Endodermal cell (in vitro differentiated cells): ENCODE measurements around the gene GPATCH8. TPM values are rescaled to one million over a fixed set of nuclear protein-coding genes. Genes with fewer than 3 reads are reported as not detected.

Experiments
- DNase-seq: peaks from one replicate; pipeline ENCODE4 v3.0.0-alpha.2; 2017
- H3K27ac ChIP-seq: 2 replicates; pipeline ENCODE4 v1.5.1; 2013; ENCODE audit warnings: mild to moderate bottlenecking, low read depth, low read length, moderate library complexity
- H3K27me3 ChIP-seq: 2 replicates; pipeline ENCODE4 v1.6.1; 2013; ENCODE audit warnings: mild to moderate bottlenecking, low read length, moderate library complexity; ENCODE audit not compliant: insufficient read depth, control insufficient read depth, poor library complexity, severe bottlenecking
- H3K36me3 ChIP-seq: 2 replicates; pipeline ENCODE4 v1.7.0; 2013; ENCODE audit warnings: mild to moderate bottlenecking, low read length, moderate library complexity; ENCODE audit not compliant: control insufficient read depth, insufficient read depth
- H3K4me1 ChIP-seq: one replicate; pipeline ENCODE4 v1.7.0; 2013; ENCODE audit warnings: low read length; ENCODE audit not compliant: control insufficient read depth, insufficient read depth
- H3K4me3 ChIP-seq: 2 replicates; pipeline ENCODE4 v1.5.1; 2013; ENCODE audit warnings: mild to moderate bottlenecking, low read length, moderate library complexity
- H3K9ac ChIP-seq: 2 replicates; pipeline ENCODE4 v1.6.1; 2013; ENCODE audit warnings: mild to moderate bottlenecking, low read length, moderate library complexity; ENCODE audit not compliant: poor library complexity, severe bottlenecking; ENCODE audit errors: extremely low read depth
- H3K9me3 ChIP-seq: 2 replicates; pipeline ENCODE4 v1.6.1; 2013; ENCODE audit warnings: mild to moderate bottlenecking, low read length, moderate library complexity; ENCODE audit not compliant: control insufficient read depth
- H3K27ac Mint-ChIP-seq: 2 replicates; pipeline ENCODE4 v1.8.0; 2020; ENCODE audit warnings: mixed read lengths
- H3K27me3 Mint-ChIP-seq: 2 replicates; pipeline ENCODE4 v1.8.0; 2021; ENCODE audit warnings: mild to moderate bottlenecking, mixed read lengths; ENCODE audit not compliant: insufficient read depth
- H3K36me3 Mint-ChIP-seq: 2 replicates; pipeline ENCODE4 v1.8.0; 2020; ENCODE audit warnings: low read depth, mixed read lengths
- H3K4me1 Mint-ChIP-seq: 2 replicates; pipeline ENCODE4 v1.8.0; 2020; ENCODE audit warnings: mixed read lengths
- H3K4me3 Mint-ChIP-seq: 2 replicates; pipeline ENCODE4 v1.8.0; 2020; ENCODE audit warnings: mild to moderate bottlenecking, moderate library complexity, mixed read lengths
- H3K9me3 Mint-ChIP-seq: 2 replicates; pipeline ENCODE4 v1.8.0; 2020; ENCODE audit warnings: mild to moderate bottlenecking, mixed read lengths
- WGBS, 2 experiments: methylation state at CpG; one replicate each; pipeline versions ENCODE4 v1.1.5 to v1.1.7; 2013; ENCODE audit warnings: missing lambda C conversion rate in 2 of 2, mixed read lengths in 1 of 2; ENCODE audit not compliant: insufficient coverage in 1 of 2, insufficient read length in 1 of 2; 5-methylcytosine and 5-hydroxymethylcytosine counted together
- long read RNA-seq, 4 experiments: library from polyadenylated mRNA in 2 of 4; library from RNA in 1 of 4; library from capped mRNA in 1 of 4; stranded (forward) in 3 of 4; unstranded in 1 of 4; transcript quantifications; one replicate each; pipeline ENCODE4 v2.0.0, GENCODE V29; 2020 to 2021; ENCODE audit warnings: inconsistent platforms in 1 of 4
- polyA plus RNA-seq, 2 experiments: library from polyadenylated mRNA; stranded (reverse); fragments of 50-300 nt; gene quantifications; one replicate each; pipeline ENCODE4 v1.2.3, GENCODE V29; 2013
- total RNA-seq, 2 donors: library from RNA; stranded (reverse); fragmentation: NEBNext Ultra II Directional in 1 of 2; extraction: Animal tissue kit (Norgen Biotek cat#: 25700) in 1 of 2; gene quantifications; 2 replicates in 1 of 2; 3 replicates in 1 of 2; pipeline ENCODE4 v1.2.1, GENCODE V29; 2021
- TF ChIP-seq, protein P1 (sequence below): fragments of 200-600 bp; sonication (generic); conservative IDR thresholded peaks from 2 replicates; pipeline ENCODE4 v1.5.0; 2021; ENCODE audit warnings: antibody characterized with exemption, mild to moderate bottlenecking

GPATCH8 gene
- 10 to 100 TPM; 49.9 to 55.2 TPM for total RNA-seq
- polyA plus RNA-seq (2013, experiment 1 of 2): 33.0 TPM
- polyA plus RNA-seq (2013, experiment 2 of 2): 31.2 TPM
- long read RNA-seq, experiment 1, partial matches to known transcripts: 0 of 15 reads
- long read RNA-seq, experiment 1, other reads (novel, unspliced or antisense): 15 of 15 reads
- long read RNA-seq, experiment 2, full-length matches to known transcripts: 22 of 56 reads
- long read RNA-seq, experiment 2, partial matches to known transcripts: 2 of 56 reads
- long read RNA-seq, experiment 2, other reads (novel, unspliced or antisense): 32 of 56 reads
- long read RNA-seq, experiment 3, full-length matches to known transcripts: 67 of 106 reads
- long read RNA-seq, experiment 3, partial matches to known transcripts: 7 of 106 reads
- long read RNA-seq, experiment 3, other reads (novel, unspliced or antisense): 32 of 106 reads
- long read RNA-seq, experiment 4, full-length matches to known transcripts: 34 of 51 reads
- long read RNA-seq, experiment 4, partial matches to known transcripts: 2 of 51 reads
- long read RNA-seq, experiment 4, other reads (novel, unspliced or antisense): 15 of 51 reads

DNA sequence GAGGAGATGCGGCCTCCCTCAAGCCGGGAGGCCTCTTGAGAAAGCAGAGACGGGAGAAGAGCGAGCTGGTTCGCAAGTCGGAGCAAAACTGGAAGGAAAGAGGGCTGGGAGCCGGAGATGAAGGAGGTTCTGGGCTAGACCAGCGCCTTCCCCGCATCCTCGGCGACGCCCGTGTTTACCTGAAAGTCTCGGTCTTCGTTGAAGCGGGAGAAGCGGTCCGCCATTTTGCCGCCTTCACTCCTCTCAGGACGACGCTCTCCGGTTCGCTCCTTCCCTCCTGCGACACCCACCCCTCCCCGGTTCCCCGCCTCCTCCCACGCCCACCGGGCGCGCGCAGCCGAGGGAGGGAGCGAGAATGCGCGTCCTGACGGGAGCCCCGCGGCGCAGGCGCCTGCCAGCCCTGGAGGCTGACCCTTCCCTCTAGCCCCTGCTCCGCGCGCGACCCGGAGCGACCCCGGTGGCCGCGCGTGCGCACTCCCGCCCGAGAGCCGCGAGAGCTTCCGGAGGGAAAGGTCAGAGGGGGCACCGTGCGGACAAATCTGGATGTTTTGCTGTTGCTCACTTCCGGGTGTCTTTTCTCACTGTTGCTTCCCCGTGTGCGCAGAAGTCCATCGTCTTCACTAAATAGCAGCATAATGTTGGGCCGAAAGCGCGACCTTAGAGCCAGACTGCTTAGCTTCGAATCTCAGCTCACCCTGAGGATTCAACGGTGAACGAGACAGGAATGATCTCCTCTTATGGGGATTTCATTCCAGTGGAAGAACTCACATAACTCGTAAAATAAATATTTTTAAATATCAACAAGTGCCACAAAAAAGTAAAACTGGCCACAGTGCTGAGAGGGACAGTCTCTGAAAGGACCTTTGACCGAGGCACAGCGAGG, at the start of gene GPATCH8:
Gene GPATCH8, minus strand, starts transcription at position 260 of the 883 bp plus-strand sequence. Its CDS starts 36 bp downstream, at position 224.
- Histone ChIP-seq H3K27ac (peak within 1 kb of the TSS; percentile 95), H3K4me3 (peak within 1 kb of the TSS; percentile 96), H3K4me1 (peaks cover 4% of the 10 kb centered on the region), H3K36me3 (peaks cover 5% of the 10 kb centered on the region), H3K27me3 (peaks cover 6% of the 10 kb centered on the region), H3K9me3 (no peaks in the 10 kb centered on the region), H3K9ac (peak within 1 kb of the TSS; percentile 98)
- TF ChIP-seq, protein P1, sequence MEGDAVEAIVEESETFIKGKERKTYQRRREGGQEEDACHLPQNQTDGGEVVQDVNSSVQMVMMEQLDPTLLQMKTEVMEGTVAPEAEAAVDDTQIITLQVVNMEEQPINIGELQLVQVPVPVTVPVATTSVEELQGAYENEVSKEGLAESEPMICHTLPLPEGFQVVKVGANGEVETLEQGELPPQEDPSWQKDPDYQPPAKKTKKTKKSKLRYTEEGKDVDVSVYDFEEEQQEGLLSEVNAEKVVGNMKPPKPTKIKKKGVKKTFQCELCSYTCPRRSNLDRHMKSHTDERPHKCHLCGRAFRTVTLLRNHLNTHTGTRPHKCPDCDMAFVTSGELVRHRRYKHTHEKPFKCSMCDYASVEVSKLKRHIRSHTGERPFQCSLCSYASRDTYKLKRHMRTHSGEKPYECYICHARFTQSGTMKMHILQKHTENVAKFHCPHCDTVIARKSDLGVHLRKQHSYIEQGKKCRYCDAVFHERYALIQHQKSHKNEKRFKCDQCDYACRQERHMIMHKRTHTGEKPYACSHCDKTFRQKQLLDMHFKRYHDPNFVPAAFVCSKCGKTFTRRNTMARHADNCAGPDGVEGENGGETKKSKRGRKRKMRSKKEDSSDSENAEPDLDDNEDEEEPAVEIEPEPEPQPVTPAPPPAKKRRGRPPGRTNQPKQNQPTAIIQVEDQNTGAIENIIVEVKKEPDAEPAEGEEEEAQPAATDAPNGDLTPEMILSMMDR: no peak
- peaks cover 11% of the 10 kb centered on the region for H3K4me1 Mint-ChIP-seq
- peak within 1 kb of the TSS; percentile 99 for H3K27ac Mint-ChIP-seq
- peak; percentile 100 for DNase-seq
- no peaks in the 10 kb centered on the region for H3K9me3 Mint-ChIP-seq
- WGBS, 2 experiments: 4 to 6% methylated on average over 37 to 71 of the region's 71 CpGs
- H3K4me3 Mint-ChIP-seq: peak within 1 kb of the TSS; percentile 99
- peaks cover 21% of the 10 kb centered on the region for H3K27me3 Mint-ChIP-seq
- no peaks in the 10 kb centered on the region for H3K36me3 Mint-ChIP-seq

DNA sequence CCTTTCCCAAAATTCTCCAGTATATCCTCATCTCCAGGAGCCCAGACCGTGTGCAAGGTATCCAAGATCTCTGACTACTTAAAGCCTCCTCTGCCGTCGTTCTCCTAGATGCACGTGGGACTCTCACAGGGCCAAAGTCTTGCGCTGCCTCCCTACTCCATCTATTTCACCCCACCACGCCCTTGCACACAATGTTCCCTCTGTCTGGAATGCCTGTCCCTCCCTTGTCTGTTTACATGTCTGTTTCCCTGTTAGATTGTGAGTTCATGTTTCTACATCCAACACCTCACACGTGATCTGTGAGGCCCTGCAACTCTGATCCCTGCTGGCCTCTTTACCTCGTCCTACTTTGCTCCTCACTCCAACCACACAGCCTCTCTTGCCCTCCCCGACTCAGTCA, 49.2 kb upstream of the GPATCH8 start:
- DNase-seq: no peak
- H3K27me3 ChIP-seq: no peaks in the 10 kb centered on the region
- H3K4me1 ChIP-seq: peaks cover 18% of the 10 kb centered on the region
- H3K27ac ChIP-seq: no peak overlapping the region
- Mint-ChIP-seq H3K9me3 (no peaks in the 10 kb centered on the region), H3K27ac (no peak overlapping the region), H3K36me3 (no peaks in the 10 kb centered on the region), H3K27me3 (peaks cover 50% of the 10 kb centered on the region), H3K4me3 (no peak overlapping the region), H3K4me1 (peaks cover 36% of the 10 kb centered on the region)
- H3K36me3 ChIP-seq: no peaks in the 10 kb centered on the region
- H3K9ac ChIP-seq: no peak overlapping the region
- no peak overlapping the region for H3K4me3 ChIP-seq
- no peaks in the 10 kb centered on the region for H3K9me3 ChIP-seq
- TF ChIP-seq, protein P1: no peak
- 87 to 89% methylated on average over 9 of the region's 9 CpGs for WGBS, 2 experiments

DNA sequence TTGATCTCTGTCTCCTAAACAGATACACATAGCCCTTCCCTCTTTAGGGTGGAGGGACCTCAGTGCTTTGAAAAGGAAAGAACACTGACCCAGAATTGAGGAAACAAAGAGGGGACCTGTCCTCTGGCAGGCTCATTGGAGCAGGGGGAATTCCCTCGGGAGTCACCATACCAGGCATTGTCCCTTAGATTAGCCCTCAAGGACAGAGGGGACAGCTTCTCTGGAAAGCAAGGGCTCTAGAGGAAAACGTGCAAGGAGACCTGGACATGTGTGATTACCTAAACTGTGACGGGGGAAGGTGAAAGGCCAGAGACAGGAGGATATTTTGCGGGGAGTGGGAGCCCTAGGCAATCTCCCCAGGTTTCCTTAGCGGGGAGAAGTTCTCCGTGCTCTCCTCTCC, 46.5 kb upstream of the GPATCH8 start:
- WGBS, 2 experiments: 40 to 70% methylated on average over 1 to 6 of the region's 6 CpGs
- Histone ChIP-seq H3K9ac (no peak overlapping the region), H3K9me3 (no peaks in the 10 kb centered on the region), H3K27ac (no peak overlapping the region), H3K4me1 (peaks cover 20% of the 10 kb centered on the region), H3K36me3 (no peaks in the 10 kb centered on the region), H3K27me3 (peaks cover 5% of the 10 kb centered on the region), H3K4me3 (no peak overlapping the region)
- peak; percentile 57 for DNase-seq
- Mint-ChIP-seq H3K27ac (no peak overlapping the region), H3K27me3 (peaks cover 68% of the 10 kb centered on the region), H3K4me1 (peaks cover 37% of the 10 kb centered on the region), H3K4me3 (no peak overlapping the region), H3K9me3 (peaks cover 4% of the 10 kb centered on the region), H3K36me3 (no peaks in the 10 kb centered on the region)
- TF ChIP-seq, protein P1: no peak
